ENCODE data around the gene TGFB1. TPM values are rescaled to one million over a fixed set of nuclear protein-coding genes. Genes with fewer than 3 reads are reported as not detected.

Gene TGFB1
- total RNA-seq, 1 experiment from 2014 or later, result 102 TPM

- Histone ChIP-seq H3K4me1 (ENCODE audit: insufficient read depth, low read length, poor library complexity, severe bottlenecking) (peaks cover 10% of the 10 kb centered on the region), H3K27ac (ENCODE audit: low read depth, low read length, poor library complexity, severe bottlenecking) (peak within 1 kb of the TSS; percentile 35), H3K9me3 (ENCODE audit: low read depth, low read length, poor library complexity, severe bottlenecking) (no peaks in the 10 kb centered on the region), H3K36me3 (ENCODE audit: insufficient read depth, low read length, poor library complexity, severe bottlenecking) (no peaks in the 10 kb centered on the region), H3K4me3 (ENCODE audit: low read depth, low read length, poor library complexity, severe bottlenecking) (peak within 1 kb of the TSS; percentile 55), H3K27me3 (replicated peaks; ENCODE audit: insufficient read depth, low read depth, low read length, poor library complexity) (no peaks in the 10 kb centered on the region)
- intact Hi-C loops (cut with micrococcal nuclease; ENCODE audit: unreplicated experiment), result no loop called here
- CTCF ChIA-PET, result no interaction called here
- TF ChIP-seq EZH2 (IDR thresholded peaks at IDR 0.05; ENCODE audit: borderline replicate concordance, low read depth, low read length, poor library complexity, severe bottlenecking), result no peak
- TF ChIP-seq, protein P1, sequence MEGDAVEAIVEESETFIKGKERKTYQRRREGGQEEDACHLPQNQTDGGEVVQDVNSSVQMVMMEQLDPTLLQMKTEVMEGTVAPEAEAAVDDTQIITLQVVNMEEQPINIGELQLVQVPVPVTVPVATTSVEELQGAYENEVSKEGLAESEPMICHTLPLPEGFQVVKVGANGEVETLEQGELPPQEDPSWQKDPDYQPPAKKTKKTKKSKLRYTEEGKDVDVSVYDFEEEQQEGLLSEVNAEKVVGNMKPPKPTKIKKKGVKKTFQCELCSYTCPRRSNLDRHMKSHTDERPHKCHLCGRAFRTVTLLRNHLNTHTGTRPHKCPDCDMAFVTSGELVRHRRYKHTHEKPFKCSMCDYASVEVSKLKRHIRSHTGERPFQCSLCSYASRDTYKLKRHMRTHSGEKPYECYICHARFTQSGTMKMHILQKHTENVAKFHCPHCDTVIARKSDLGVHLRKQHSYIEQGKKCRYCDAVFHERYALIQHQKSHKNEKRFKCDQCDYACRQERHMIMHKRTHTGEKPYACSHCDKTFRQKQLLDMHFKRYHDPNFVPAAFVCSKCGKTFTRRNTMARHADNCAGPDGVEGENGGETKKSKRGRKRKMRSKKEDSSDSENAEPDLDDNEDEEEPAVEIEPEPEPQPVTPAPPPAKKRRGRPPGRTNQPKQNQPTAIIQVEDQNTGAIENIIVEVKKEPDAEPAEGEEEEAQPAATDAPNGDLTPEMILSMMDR (conservative IDR thresholded peaks at IDR 0.05; ENCODE audit: low read depth, low read length), result no peak
- no TSS peak for BruUV-seq (replicated peaks)
- DNase-seq (ENCODE audit: low spot score), result peak; percentile 44
- POLR2A ChIA-PET (ENCODE audit: low non-redundant PET), result no interaction called here
These were observed 22.7 kb upstream of the TGFB1 start, which contains the start of gene TMEM91 for GRCh38 chr19:41376241-41376997. TMEM91 (plus strand) TSS chr19:41376533; CDS start chr19:41378310, 1,777 bp downstream.

GRCh38 chr19:41373993-41374392 is 20.3 kb upstream of the TGFB1 start:
- peaks cover 10% of the 10 kb centered on the region for H3K4me1 ChIP-seq (ENCODE audit: insufficient read depth, low read length, poor library complexity, severe bottlenecking)
- no peaks in the 10 kb centered on the region for H3K9me3 ChIP-seq (ENCODE audit: low read depth, low read length, poor library complexity, severe bottlenecking)
- H3K4me3 ChIP-seq (ENCODE audit: low read depth, low read length, poor library complexity, severe bottlenecking), result no peak overlapping the region
- CTCF ChIA-PET, result no interaction called here
- peak; percentile 96 for DNase-seq (ENCODE audit: low spot score)
- H3K27ac ChIP-seq (ENCODE audit: low read depth, low read length, poor library complexity, severe bottlenecking), result no peak overlapping the region
- H3K27me3 ChIP-seq (replicated peaks; ENCODE audit: insufficient read depth, low read depth, low read length, poor library complexity), result no peaks in the 10 kb centered on the region
- intact Hi-C loops (cut with micrococcal nuclease; ENCODE audit: unreplicated experiment), result no loop called here
- no TSS peak for BruUV-seq (replicated peaks)
- H3K36me3 ChIP-seq (ENCODE audit: insufficient read depth, low read length, poor library complexity, severe bottlenecking), result no peaks in the 10 kb centered on the region
- TF ChIP-seq, protein P1 (conservative IDR thresholded peaks at IDR 0.05; ENCODE audit: low read depth, low read length), result no peak
- TF ChIP-seq EZH2 (IDR thresholded peaks at IDR 0.05; ENCODE audit: borderline replicate concordance, low read depth, low read length, poor library complexity, severe bottlenecking), result no peak
- POLR2A ChIA-PET (ENCODE audit: low non-redundant PET), result no interaction called here

- no peaks in the 10 kb centered on the region for H3K27me3 ChIP-seq (replicated peaks; ENCODE audit: insufficient read depth, low read depth, low read length, poor library complexity)
- H3K27ac ChIP-seq (ENCODE audit: low read depth, low read length, poor library complexity, severe bottlenecking), result no peak overlapping the region
- BruUV-seq (replicated peaks), result no TSS peak
- peaks cover 10% of the 10 kb centered on the region for H3K4me1 ChIP-seq (ENCODE audit: insufficient read depth, low read length, poor library complexity, severe bottlenecking)
- no peaks in the 10 kb centered on the region for H3K36me3 ChIP-seq (ENCODE audit: insufficient read depth, low read length, poor library complexity, severe bottlenecking)
- DNase-seq (ENCODE audit: low spot score), result no peak
- CTCF ChIA-PET, result no interaction called here
- intact Hi-C loops (cut with micrococcal nuclease; ENCODE audit: unreplicated experiment), result no loop called here
- POLR2A ChIA-PET (ENCODE audit: low non-redundant PET), result no interaction called here
- H3K4me3 ChIP-seq (ENCODE audit: low read depth, low read length, poor library complexity, severe bottlenecking), result no peak overlapping the region
- TF ChIP-seq, protein P1 (conservative IDR thresholded peaks at IDR 0.05; ENCODE audit: low read depth, low read length), result no peak
- no peak for TF ChIP-seq EZH2 (IDR thresholded peaks at IDR 0.05; ENCODE audit: borderline replicate concordance, low read depth, low read length, poor library complexity, severe bottlenecking)
- no peaks in the 10 kb centered on the region for H3K9me3 ChIP-seq (ENCODE audit: low read depth, low read length, poor library complexity, severe bottlenecking)
These were observed 18.8 kb upstream of the TGFB1 start for GRCh38 chr19:41372501-41372900.
